DOHH2 (cell line): ENCODE data around the gene EHMT1.

Experiments used
- H3F3A ChIP-seq: fragments of 200-600 bp; sonication (generic), shearing (Covaris generic); 2 replicates; pipeline ENCODE4 v1.6.0; 2016; ENCODE audit warnings: antibody characterized with exemption, mild to moderate bottlenecking; ENCODE audit not compliant: control insufficient read depth, insufficient read depth
- H3K27ac ChIP-seq: fragments of 200-600 bp; sonication (generic); 2 replicates; pipeline ENCODE4 v1.5.1; 2014; ENCODE audit warnings: low read depth, mild to moderate bottlenecking, low read length, moderate library complexity
- H3K27me3 ChIP-seq: fragments of 200-600 bp; sonication (generic); 2 replicates; pipeline ENCODE4 v1.6.1; 2014; ENCODE audit warnings: mild to moderate bottlenecking, low read length, mixed read lengths; ENCODE audit not compliant: control insufficient read depth
- H3K36me3 ChIP-seq: fragments of 200-600 bp; sonication (generic); 2 replicates; pipeline ENCODE4 v1.6.1; 2014; ENCODE audit warnings: mild to moderate bottlenecking, low read length, moderate library complexity, mixed read lengths; ENCODE audit not compliant: control insufficient read depth
- H3K4me1 ChIP-seq: fragments of 200-600 bp; sonication (generic); 2 replicates; pipeline ENCODE4 v1.6.1; 2014; ENCODE audit warnings: mild to moderate bottlenecking, low read length, mixed read lengths; ENCODE audit not compliant: control insufficient read depth
- H3K4me2 ChIP-seq: fragments of 200-600 bp; sonication (generic); 2 replicates; pipeline ENCODE4 v1.6.0; 2014; ENCODE audit warnings: mild to moderate bottlenecking, low read length, moderate library complexity
- H3K4me3 ChIP-seq: fragments of 200-600 bp; sonication (generic); 2 replicates; pipeline ENCODE4 v1.5.1; 2014; ENCODE audit warnings: mild to moderate bottlenecking, low read length, mixed read lengths
- H3K79me2 ChIP-seq: fragments of 200-600 bp; sonication (generic); 2 replicates; pipeline ENCODE4 v1.6.1; 2014; ENCODE audit warnings: mild to moderate bottlenecking, low read length, mixed read lengths; ENCODE audit not compliant: control insufficient read depth
- H3K9me2 ChIP-seq: fragments of 200-600 bp; sonication (generic); replicated peaks from 2 replicates; pipeline ENCODE4 v1.6.1; 2014; ENCODE audit warnings: mild to moderate bottlenecking, low read length, mixed read lengths; ENCODE audit not compliant: control insufficient read depth
- H3K9me3 ChIP-seq: fragments of 200-600 bp; sonication (generic); 2 replicates; pipeline ENCODE4 v1.6.1; 2014; ENCODE audit warnings: antibody characterized with exemption, low read length, mixed read lengths; ENCODE audit not compliant: control insufficient read depth, insufficient read depth
- H4K20me1 ChIP-seq: fragments of 200-600 bp; sonication (generic); 2 replicates; pipeline ENCODE4 v1.6.0; 2014; ENCODE audit warnings: low read depth, mild to moderate bottlenecking, antibody characterized with exemption, low read length, moderate library complexity; ENCODE audit not compliant: control insufficient read depth, insufficient read depth
- EZH2phosphoT487 ChIP-seq: fragments of 200-600 bp; sonication (generic); IDR thresholded peaks from 2 replicates; pipeline ENCODE4 v1.6.1; 2017; ENCODE audit warnings: borderline replicate concordance, mild to moderate bottlenecking, antibody characterized with exemption, low read length, moderate library complexity, mixed read lengths
- TF ChIP-seq, protein P1 (sequence below): fragments of 200-600 bp; sonication (generic); IDR thresholded peaks from one replicate; pipeline ENCODE4 v1.5.1; 2014; ENCODE audit warnings: antibody characterized with exemption, mild to moderate bottlenecking, low read depth, low read length; ENCODE audit not compliant: poor library complexity, severe bottlenecking

Gene EHMT1

DNA sequence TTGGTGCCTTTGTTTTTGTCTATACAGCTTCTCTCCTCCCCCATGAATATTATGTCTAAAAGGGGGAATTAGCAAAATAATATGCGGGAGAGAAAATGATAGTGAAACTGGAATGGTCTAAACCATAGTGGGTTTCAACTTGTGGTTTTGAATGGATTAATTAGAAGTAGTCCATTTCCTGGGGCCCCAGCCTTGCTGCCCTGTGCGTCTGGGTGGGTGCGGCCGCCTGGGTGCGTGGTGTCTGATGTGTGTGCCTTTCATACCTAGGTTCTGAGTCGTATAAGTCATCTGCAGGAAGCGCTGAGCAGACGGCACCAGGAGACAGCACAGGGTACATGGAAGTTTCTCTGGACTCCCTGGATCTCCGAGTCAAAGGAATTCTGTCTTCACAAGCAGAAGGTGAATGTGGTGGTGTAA lies 138.8 kb downstream of the EHMT1 start:
- Histone ChIP-seq H3K27me3 (no peaks in the 10 kb centered on the region), H3K9me3 (no peaks in the 10 kb centered on the region), H3K4me2 (peak overlapping the region; percentile 4; the same call in 1 of the 2 replicates), H3K4me3 (no peak overlapping the region), H3K4me1 (peaks cover 65% of the 10 kb centered on the region), H3K27ac (peak overlapping the region; percentile 11; the same call in 1 of the 2 replicates), H4K20me1 (no peaks in the 10 kb centered on the region), H3K79me2 (peaks cover 79% of the 10 kb centered on the region), H3K36me3 (peaks cover 97% of the 10 kb centered on the region), H3K9me2 (no peaks in the 10 kb centered on the region), H3F3A (no peaks in the 10 kb centered on the region; the same call in 1 of the 2 replicates)
- TF ChIP-seq, protein P1, sequence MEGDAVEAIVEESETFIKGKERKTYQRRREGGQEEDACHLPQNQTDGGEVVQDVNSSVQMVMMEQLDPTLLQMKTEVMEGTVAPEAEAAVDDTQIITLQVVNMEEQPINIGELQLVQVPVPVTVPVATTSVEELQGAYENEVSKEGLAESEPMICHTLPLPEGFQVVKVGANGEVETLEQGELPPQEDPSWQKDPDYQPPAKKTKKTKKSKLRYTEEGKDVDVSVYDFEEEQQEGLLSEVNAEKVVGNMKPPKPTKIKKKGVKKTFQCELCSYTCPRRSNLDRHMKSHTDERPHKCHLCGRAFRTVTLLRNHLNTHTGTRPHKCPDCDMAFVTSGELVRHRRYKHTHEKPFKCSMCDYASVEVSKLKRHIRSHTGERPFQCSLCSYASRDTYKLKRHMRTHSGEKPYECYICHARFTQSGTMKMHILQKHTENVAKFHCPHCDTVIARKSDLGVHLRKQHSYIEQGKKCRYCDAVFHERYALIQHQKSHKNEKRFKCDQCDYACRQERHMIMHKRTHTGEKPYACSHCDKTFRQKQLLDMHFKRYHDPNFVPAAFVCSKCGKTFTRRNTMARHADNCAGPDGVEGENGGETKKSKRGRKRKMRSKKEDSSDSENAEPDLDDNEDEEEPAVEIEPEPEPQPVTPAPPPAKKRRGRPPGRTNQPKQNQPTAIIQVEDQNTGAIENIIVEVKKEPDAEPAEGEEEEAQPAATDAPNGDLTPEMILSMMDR = no peak
- no peak for TF ChIP-seq EZH2phosphoT487

DNA sequence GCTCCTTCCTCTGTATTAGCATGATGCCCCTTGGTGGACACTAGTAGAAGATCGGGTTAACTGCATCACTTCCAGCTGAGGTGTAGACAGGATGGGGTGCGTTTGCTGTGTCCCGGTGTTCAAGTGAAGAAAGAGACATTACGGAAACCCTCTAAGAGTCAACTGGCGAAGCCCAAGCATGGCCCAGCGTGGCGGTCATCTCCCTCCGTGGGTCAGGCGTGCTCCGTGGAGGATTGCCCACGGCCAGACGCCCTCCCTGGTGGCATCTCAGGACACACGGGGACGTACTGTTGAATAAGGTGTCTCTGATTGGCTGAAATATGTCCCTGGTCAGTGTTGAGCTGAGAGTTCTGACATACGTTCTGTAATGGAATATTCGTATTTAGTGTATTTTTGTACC lies 139.3 kb downstream of the EHMT1 start:
- TF ChIP-seq EZH2phosphoT487 = no peak
- TF ChIP-seq, protein P1 = no peak
- peaks cover 79% of the 10 kb centered on the region for H3K79me2 ChIP-seq
- H3K4me3 ChIP-seq = no peak overlapping the region

DNA sequence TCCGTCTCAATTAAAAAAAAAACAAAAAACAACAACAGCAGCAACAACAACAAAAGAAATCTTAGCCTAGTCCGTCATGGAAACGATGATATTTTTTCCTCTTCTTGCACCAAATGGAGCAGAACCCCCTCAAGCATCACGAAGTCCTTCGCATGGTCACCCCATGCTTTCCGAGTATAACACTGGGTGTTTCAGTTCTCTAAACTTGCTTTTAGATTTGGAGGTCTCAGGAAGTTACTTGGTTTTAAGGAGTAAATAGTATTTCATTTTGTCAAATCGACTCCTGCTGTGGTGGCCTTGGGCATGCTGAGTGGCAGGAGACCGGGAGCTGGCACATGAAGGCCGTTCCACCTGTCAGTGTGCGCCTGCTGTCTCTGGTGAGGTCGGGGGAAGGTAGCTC lies 140.3 kb downstream of the EHMT1 start:
- Histone ChIP-seq H3K4me1 (peaks cover 67% of the 10 kb centered on the region), H3K79me2 (peaks cover 71% of the 10 kb centered on the region), H3K4me2 (peak overlapping the region; percentile 17), H3K4me3 (peak overlapping the region; percentile 22), H3K27ac (peak overlapping the region; percentile 58), H4K20me1 (no peaks in the 10 kb centered on the region), H3K27me3 (no peaks in the 10 kb centered on the region), H3K9me3 (no peaks in the 10 kb centered on the region), H3K9me2 (no peaks in the 10 kb centered on the region), H3K36me3 (peaks cover 97% of the 10 kb centered on the region), H3F3A (no peaks in the 10 kb centered on the region; the same call in 1 of the 2 replicates)
- no peak for TF ChIP-seq EZH2phosphoT487
- TF ChIP-seq, protein P1 = no peak

More for the DNA sequence above, 139.3 kb downstream of the EHMT1 start:
- Histone ChIP-seq H3K27ac (peak overlapping the region; percentile 58), H3K9me2 (no peaks in the 10 kb centered on the region), H3K4me2 (0 out of 2 replicates have a peak overlapping the region, but pooled peaks have one; percentile 1), H3K4me1 (peaks cover 67% of the 10 kb centered on the region), H3K9me3 (no peaks in the 10 kb centered on the region), H3K36me3 (peaks cover 97% of the 10 kb centered on the region), H3K27me3 (no peaks in the 10 kb centered on the region), H3F3A (no peaks in the 10 kb centered on the region; the same call in 1 of the 2 replicates), H4K20me1 (no peaks in the 10 kb centered on the region)
